Measurements from ENCODE around the gene CRB2.
A peak's percentile ranks its signal among the peaks of the same experiment; 100 is the strongest.
"Not testable (repeated sequence)": the region's sequence is repeated elsewhere in the genome, so short reads cannot be mapped to it uniquely, and the experiment has no call there.

The CRB2 gene

DNA sequence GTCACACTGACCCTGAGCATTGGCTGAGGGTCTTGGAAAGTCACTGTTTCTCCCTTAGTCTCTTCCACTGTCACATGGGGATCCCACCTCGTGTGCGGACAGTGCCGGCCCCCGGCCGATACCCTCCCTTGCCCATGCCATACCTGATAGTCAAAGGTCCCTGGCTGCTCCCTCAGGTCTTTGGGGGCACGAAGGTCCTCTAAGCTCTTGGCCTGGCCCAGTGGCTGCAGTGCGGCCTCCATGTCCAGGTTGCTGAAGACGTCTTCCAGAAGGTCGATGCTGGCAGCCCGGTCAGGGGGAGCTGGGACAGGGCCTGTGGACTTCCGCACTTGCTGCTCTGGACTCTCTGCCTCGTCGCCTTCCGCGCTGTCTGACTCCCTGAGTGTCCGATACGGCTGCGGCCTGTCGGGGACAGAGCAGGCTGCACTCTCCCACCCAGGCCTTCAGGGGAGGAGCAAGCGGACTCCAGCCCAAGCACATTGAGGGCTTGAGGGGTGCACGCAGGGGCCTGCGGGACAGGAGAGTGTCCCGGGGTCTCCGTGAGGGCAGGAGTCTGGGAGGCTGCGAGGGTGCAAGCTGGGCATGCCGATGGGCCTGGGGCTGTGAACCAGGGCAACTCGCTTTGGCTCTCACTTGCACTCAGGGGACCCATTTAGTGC is 27.6 kb downstream of the CRB2 start:
- no peak for DNase-seq

DNA sequence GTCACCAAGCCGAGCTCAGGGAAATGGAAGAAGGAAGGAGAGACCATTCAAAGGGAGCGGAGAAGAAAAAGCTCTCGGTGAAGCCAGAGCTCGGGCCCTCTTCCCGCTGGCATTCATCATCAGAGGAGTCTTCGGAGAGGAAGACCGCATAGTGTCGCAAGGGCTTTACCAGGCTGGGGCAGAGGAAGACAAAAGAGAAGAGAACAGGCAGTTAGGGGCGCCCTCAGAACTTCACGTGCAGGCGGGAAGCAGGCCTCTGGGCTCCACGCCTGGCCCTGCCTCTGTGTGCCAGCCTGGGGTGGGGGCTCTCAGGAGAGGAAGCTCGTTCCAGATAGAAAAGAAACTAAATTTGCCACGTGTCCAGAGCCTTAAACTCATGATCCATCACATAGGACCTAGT is 31.7 kb downstream of the CRB2 start:
- DNase-seq = no peak

DNA sequence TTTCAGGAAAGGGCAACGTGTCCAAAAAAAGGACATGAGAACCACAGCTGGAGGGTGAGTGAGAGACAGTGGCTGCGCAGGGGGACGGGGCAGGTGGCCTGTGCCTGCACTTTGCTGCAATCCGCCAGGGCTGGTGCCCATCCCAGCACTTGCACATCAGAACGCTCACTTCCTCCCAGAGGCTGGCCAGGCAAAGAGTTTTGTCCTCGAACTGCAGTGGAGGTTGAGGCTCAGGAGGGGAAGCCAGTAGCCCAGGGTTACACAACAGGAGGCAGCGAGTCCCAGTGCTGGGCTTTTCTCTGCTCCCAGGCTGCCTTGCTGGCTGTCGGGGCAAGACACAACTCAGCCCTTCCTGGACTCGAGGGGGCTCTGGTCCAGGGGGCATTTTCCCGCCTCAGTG is 33.1 kb downstream of the CRB2 start:
- no peak for DNase-seq

DNA sequence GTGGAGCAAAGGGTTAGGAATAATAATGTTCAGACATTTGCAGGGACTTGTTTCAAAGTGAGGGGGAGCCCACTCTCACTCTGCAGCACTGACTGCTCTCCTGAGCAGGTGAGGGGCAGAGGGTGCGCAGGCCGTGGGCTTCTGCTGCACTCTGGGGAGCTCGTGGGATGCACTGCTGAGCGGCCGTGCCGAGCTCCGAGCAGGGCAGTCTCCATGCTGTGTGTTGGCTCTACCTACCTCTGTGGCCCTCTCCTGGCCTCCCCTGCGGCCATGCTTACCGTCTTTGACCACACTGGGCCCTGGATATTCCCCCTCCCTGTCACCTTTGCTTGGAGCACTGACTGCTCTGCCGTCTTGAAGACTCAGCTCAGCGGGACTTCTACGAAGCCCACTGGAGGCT is 33.7 kb downstream of the CRB2 start:
- DNase-seq = no peak

DNA sequence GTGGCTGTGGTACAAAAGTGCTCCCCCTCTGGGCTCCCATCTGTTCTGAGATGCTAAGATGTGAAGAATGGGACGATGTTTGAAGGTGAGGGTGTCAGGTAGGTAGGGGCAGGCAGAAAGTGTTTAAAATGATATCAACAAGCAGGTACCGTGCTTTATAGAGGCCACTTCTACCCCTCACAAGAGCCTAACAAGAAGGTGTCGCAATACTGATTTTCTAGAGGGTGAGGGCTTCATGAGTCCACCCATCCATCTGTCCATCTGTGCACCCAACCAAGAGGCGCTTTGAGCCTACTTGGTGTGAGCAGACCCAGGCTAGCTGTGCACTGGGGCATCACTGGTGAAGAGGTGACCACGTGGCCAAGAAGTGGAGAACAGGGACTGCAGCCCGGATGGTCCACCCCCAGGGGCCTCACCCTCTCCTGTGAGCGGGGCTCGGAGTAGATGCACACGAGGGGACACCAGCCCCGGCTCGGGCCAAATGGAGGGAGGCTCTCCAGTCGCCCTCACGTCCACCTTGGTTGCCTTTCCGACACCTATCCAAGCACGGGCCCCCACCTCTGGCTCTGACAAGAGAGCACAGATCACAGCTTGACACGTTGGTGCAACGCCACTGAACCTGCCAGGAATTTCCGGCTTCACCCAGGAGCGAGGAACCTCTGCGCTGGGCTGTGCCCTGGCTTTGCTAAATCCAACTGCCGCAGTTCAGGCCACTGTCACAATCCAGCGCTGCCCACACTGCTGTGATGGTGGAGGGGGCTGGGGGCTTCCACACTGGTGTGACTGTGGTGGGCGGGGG is 34.5 kb downstream of the CRB2 start:
- no peak for DNase-seq

DNA sequence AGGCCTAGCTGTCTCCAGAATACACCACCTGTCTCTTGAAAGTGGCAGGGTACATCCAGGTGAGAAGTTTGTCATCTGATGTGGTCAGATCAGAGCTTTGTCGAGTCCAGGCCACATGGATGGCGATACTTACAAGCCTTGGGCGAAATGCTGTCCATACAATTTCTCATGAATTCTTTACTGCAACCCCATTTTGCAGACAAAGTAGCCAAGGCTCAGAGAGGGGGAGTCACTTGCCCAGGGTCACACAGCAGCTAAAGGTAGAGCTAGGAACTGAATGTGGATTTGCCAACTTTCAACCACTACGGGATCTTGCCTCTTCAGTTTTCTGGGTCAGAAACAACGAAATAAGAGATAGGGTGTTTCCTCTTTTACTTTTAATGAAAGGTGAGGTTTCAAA is 35.2 kb downstream of the CRB2 start:
- DNase-seq = no peak

DNA sequence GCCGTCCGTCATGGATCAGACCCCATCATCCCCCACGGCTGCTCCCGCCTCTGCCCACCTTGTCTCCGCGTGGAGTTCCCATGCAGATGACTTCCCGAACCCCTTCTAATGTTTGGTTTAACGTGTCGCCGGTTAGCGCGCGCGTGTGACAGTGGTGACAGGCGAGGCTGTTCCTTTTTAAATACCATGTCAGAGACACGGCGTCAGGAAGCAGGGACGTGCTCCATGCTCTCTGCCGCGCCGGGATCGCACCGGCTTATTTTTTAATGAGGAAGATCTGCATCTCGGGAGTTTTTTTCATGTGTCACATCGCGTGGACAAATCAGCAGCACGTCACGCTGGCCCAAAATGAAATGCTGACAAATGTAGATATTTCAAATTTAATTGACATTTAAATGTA is 35.9 kb downstream of the CRB2 start:
- no peak for DNase-seq

DNA sequence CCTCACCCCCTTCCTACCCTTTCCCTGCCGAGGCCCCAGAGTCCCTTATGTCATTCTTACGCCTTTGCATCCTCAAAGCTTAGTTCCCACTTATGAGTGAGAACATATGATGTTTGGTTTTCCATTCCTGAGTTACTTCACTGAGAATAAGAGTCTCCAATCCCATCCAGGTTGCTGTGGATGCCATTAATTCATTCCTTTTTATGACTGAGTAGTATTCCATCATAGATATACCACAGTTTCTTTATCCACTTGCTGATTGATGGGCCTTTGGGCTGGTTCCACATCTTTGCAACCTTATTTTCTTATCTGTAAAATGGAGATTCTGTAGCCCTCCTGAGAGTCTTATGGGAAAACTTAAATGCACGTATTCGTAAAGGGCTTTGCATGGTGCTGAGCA is 36.8 kb downstream of the CRB2 start:
- no peak for DNase-seq

DNA sequence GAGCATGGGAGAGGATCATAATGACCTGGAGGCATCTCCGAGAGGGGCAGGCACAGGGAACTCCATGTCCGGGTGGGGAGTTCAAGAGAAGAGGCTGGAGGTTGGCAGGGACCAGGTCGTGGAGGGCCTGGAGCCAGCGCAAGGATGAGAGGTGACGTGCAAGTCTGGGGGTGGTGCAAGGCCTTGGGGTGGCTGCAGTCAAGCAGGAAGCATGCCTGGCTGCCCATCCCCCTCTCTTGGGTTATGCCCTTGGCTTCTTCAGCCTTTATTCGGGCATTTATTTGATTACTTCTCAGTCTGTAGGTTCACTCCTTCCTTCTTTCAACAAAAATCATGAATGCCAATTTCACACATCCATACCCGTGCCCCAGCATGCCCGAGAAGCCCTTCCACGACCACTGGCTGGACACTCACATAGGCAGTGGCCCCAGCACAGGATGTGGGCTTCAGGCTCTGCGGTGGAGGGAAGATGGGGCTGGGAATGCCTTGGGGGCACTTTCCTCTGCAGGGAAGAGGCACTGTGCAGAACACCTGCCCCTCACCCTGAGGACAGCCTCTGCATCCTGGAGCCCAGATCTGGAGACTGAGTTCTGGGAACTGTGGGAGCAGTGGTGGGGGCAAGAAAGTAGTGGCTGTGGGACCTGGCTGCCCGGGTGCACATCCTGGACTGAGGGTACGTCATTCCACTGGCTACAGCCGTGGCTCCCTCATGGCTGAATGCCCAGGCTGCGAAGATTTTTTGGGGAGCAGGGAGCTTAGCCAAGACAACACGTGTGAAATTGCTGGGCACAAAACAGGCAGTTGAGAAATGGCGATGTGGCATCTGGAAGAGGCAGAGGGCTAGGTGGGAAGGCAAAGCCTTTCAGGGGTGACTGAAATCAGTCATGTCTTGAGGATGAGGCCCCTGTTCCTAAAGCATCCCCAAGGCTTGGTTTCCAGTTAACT is 38.6 kb downstream of the CRB2 start:
- DNase-seq = no peak

DNA sequence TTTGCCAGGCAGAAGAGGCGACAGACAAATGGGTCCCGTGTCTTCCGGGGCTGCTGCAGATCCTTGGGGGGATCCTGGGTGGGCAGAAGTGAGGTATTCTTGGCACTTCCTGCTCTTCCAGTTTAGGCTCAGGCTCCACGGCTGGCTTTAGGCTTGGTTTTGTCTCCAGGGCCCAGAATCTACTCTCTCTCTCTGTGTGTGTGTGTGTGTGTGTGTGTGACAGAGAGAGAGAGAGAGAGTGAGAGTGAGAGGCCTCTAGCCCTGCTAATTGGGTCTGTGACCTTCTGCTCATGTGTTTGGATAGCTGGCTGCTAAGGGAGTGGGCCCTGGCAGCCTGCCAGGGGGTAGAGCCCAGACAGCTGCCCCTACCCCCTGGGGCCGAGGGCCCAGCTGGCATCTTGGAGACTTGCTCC is 39.3 kb downstream of the CRB2 start:
- peak; percentile 21 for DNase-seq

DNA sequence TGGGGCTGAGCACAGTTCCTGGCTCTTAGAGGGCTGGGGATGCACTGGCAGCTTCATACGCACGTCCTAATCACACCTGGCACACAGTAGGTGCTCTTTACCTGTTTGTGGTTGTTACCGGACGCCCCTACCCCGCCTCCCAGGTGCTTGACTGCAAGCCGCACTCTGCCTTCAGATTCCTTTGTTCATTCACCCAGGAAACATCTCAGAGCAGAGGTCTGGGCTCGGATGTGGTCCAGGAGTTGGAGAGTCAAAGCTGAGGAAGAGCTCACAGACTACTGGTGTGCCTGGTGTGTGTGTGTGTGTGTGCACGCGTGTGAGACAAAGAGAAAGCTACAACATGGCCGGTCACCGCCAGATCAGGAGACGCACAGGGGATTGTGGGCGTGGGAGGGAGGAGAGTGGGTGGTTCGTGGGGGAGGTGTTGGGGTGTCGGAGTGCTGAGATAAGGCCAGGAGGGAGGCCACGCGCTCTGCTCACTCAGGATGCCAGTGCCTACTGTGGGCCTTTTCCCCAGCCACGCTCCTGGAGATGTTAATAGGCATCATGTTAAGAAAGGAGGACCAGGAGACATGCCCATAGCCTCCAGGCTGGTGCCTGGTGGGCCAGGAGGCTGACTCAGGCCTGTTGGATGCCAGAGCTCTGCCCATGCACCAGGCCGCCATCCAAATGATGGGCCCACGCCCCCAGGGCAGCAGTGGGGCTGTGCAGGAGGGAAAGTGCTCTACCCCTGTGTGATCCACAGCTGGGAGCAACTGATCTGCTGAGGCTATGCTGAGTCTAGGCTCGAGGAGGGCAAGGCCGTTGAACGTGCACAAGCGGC is 39.9 kb downstream of the CRB2 start:
- DNase-seq = no peak

DNA sequence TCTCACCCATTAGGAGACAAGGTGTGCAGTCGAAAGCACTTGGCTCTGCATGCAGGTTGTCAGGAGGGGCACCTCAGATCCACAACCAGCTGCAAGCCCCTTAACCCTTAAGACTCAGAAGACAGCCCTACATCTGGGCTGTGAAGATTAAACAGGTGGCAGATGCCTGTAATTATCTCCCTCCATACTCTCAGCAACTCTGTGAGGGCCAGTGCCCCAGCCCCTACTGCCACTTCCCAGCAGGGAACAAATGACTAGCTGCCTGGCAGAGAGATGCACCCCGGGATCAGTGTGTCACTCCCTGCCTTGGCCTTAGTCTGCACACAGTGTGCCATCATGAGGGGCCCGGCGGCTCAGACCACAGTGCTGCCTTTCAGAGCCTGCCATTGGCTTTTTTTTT is 42.0 kb downstream of the CRB2 start:
- DNase-seq = no peak

DNA sequence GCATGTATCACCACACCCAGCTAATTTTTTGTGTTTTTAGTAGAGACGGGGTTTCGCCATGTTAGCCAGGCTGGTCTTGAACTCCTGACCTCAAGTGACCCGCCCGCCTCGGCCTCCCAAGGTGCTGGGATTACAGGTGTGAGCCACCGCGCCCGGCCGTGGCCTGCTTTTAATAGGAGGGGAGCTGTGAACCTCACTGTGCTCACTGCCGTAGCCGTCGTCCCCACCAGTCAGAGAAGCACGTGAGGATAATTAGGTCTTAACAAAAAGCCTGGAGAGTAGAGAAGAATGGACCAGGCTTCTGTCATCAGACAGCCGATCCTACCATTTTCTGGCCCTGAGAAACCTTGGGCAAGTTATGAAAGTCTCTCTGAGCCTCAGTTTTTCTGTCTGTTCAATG is 42.9 kb downstream of the CRB2 start:
- not testable (repeated sequence) for DNase-seq

DNA sequence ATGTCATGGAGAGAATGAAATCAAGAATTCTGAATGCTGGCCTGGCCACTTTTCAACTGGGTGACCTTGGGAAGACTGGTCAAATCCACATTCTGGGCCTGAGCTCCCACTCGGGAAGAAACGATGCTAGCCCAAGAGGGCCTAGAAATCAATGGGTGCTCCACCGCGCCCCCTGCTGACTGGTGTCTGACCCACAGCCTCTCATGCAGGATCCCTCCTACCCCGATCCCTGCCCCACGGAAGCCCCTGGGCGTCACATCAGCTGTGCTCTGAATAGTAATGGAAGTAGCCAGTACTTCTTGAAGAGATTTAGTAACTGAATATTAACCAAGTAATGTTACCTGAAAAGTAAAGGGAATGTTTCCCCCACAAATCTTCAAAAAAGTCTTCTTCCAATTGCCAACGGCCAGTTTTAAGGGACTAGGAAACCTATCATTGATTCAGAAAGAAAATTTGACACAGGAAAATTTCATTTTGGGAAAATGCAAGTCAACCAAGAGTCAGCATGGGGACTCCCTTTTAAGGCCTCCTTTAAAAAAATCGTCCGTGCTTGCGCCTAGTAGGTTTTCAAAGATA is 43.9 kb downstream of the CRB2 start:
- DNase-seq = no peak

DNA sequence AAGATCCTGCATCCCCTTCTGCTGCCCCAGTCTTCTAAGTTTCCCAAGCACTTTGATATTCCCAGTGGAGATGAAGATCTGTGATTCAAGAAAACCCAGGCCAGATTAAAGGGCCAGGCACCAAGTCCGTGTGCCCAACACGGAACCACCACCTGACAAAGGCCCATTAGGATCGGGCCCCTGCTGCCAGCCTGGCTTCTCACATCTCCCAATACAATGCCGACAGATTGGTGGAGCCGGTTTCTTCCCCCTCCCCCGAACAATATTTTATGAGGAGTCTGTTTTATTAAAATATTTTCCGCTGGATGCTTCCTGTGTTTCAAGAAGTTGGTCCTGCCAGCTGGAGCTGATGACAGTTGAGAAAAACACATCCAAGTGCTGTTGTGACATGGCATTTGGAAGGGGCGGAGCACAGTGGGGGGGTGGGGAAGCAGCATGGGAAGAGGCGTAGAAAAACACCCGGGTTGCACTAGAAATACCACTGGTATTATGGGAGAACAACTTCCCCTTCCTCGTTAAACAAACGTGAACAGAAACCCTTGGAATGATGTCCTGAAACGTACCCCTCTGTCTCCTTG is 45.0 kb downstream of the CRB2 start:
- peak; percentile 21 for DNase-seq

DNA sequence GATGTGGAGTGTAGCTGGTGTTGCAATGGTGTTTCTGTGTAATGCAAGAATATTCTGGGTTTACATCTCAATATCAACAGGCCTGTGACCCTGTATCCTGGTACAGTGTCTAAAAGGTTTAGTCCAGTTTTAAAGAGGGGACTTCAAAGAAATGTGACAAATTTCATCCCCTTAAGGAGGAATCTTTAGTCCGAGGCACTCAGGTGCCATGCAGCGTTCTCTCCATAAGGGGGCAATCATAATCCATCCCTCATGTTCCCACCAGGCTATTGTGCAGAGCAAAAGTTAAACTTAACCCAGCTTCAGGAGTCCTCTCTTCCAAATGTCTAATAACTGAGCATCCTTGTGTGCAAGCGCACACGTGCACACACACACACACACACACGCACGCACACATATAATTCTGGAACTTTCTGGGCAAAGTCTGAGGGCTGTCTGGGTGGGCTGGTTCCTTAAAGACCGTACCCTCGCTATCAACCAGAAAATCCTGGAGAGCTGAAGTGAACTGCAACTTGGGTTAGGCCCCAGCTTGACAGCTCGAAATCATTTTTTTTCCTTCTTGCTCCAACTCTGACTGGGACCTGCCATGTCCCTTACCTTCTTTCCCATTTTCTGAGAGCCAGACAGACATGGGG is 46.0 kb downstream of the CRB2 start:
- DNase-seq = peak; percentile 52

DNA sequence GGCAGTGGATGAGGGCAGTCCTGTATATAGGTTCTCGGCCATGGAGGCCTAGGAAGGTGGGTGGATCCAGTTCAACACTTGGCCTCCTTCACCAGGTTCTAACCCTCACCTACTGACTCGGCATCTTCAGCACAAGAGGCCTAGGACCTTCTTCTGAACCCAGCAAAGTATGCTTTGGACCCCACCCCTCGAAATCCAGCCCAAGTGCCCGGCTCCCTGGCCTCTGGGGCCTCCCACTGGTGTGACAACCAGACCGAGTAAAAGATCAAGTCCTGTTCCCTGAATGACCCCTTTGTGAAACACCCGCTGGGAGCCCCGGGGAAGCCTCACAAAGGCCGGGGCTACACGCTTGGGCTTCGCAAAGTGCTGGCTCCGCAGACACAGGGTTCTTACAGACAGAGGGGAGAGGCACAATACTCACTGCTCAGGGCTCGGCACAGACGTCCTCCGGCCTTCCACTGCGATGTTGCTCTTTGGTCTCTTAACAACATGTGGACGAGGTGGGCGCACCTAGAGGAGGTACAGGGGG is 47.0 kb downstream of the CRB2 start:
- DNase-seq = no peak

DNA sequence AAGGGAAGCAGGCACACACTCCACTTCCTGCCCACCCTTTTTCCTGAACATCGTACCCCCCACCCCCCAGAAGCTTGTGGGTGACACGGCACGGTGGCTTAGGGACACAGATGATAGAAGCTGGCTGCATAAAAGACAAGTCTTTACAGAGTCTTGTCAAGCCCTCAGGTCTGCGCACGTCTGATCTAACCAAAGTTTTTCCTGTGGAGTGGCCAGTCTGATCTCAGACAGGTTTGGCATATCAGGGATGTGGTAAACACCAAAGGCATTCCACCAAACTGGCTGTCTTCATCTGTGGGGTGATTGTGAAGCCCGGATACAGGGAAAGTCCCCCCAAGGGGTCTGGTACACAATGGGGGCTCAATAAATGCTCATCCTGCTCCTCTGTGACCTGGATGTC is 50.0 kb downstream of the CRB2 start:
- DNase-seq = no peak

DNA sequence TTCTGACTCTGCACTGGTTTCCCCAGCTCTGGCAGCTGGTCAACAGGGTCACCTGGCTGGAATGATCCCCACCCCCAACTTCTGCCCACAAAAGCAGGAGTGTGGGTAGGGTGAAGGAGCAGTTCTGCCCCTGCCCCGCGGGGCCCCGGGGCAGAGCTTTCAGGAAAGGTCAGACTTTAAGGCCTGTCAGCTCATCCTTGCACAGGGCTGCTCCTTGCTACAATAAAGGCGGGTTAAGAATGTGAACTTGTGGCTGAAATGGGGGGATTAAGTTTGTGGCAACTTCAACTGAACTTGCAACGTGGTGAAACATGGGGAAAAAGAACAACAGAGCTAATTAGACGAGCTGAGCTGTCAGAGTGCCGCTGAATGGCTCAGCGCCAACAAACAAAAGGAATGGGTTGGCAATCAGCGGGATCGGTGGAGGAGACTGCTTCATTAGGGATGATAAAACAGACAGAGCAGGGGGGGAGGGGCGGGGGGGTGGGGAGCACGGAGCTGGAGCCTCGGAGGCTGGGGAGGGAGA is 50.8 kb downstream of the CRB2 start:
- DNase-seq = peak; percentile 54

DNA sequence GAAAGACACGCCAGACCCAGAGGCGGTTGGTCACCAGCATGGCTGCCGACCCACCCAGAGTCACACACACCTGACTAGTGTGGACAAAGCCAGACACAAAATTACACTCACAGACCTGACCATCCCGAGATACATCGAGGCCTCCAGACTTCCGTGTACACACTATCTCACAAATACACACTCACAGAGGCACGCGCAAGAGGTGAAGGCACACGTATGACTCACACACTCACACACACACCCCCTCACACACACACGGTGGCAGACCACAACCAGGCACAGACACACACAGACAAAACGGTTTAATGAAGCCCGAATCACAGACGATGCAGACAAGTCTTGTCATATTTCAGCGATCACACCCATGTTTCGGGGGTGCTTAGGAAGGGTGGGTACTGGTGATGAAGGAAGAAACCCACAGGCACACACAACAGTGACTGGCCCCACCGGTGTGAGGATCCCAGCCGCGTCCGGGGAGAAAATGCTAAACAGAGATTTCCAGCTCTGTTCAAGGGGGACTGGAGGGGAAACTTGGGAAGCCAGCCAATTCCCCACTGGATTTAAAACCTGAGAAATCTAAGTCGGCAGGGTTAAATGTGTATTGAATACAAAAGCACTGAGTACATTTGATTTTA is 51.3 kb downstream of the CRB2 start:
- peak; percentile 50 for DNase-seq
